Measurements from ENCODE around the gene CEBPG. TPM values are rescaled to one million over a fixed set of nuclear protein-coding genes. Genes with fewer than 3 reads are reported as not detected.

Gene CEBPG
- total RNA-seq, 1 experiment from 2014 or later, result 51.1 TPM

GRCh38 chr19:33394723-33395560 is 21.4 kb downstream of the CEBPG start:
- Histone ChIP-seq H3K36me3 (ENCODE audit: control insufficient read depth in 1 of 2, insufficient read depth in 2 of 2, low read length in 2 of 2) (no peaks in the 10 kb centered on the region), H3K9me2 (ENCODE audit: insufficient read depth) (no peaks in the 10 kb centered on the region), H3K79me2 (ENCODE audit: insufficient read depth, low read length) (no peaks in the 10 kb centered on the region), H3K4me1 (ENCODE audit: control insufficient read depth in 1 of 2, insufficient read depth in 2 of 2, low read length in 2 of 2) (no peaks in the 10 kb centered on the region), H2AFZ (ENCODE audit: low read depth, low read length, poor library complexity, severe bottlenecking) (no peak overlapping the region), H3K27me3 (ENCODE audit: insufficient read depth, low read length) (no peaks in the 10 kb centered on the region), H3K4me3 (replicated peaks in 1 of 2; ENCODE audit: low read depth in 1 of 2, low read length in 2 of 2) (no peak overlapping the region), H3K9ac (ENCODE audit: low read length) (no peak overlapping the region), H3K9me3 (ENCODE audit: control insufficient read depth in 1 of 2, insufficient read depth in 1 of 2, low read depth in 1 of 2, low read length in 2 of 2) (no peaks in the 10 kb centered on the region), H4K20me1 (ENCODE audit: insufficient read depth) (no peaks in the 10 kb centered on the region), H3K27ac (ENCODE audit: low read depth, low read length) (no peak overlapping the region), H3K4me2 (ENCODE audit: low read length) (no peak overlapping the region)
- no TSS peak for BruUV-seq (replicated peaks)
- TF ChIP-seq EZH2phosphoT487 (IDR thresholded peaks at IDR 0.05; ENCODE audit: borderline replicate concordance), result no peak
- no peak for TF ChIP-seq YY1 (IDR thresholded peaks at IDR 0.05; ENCODE audit: extremely low read depth, insufficient replicate concordance, low read depth, low read length)
- no peak for DNase-seq (ENCODE audit: low read depth, low spot score)
- RAD21 ChIA-PET (ENCODE audit: low non-redundant PET in 1 of 2, low total read pairs in 2 of 2, uncharacterized antibody in 2 of 2, unreplicated experiment in 2 of 2), result no interaction called here
- ATAC-seq, result no peak
- intact Hi-C loops (cut with micrococcal nuclease), result no loop called here
- POLR2A ChIA-PET, result no interaction called here
- CTCF ChIA-PET, result no interaction called here

DNA sequence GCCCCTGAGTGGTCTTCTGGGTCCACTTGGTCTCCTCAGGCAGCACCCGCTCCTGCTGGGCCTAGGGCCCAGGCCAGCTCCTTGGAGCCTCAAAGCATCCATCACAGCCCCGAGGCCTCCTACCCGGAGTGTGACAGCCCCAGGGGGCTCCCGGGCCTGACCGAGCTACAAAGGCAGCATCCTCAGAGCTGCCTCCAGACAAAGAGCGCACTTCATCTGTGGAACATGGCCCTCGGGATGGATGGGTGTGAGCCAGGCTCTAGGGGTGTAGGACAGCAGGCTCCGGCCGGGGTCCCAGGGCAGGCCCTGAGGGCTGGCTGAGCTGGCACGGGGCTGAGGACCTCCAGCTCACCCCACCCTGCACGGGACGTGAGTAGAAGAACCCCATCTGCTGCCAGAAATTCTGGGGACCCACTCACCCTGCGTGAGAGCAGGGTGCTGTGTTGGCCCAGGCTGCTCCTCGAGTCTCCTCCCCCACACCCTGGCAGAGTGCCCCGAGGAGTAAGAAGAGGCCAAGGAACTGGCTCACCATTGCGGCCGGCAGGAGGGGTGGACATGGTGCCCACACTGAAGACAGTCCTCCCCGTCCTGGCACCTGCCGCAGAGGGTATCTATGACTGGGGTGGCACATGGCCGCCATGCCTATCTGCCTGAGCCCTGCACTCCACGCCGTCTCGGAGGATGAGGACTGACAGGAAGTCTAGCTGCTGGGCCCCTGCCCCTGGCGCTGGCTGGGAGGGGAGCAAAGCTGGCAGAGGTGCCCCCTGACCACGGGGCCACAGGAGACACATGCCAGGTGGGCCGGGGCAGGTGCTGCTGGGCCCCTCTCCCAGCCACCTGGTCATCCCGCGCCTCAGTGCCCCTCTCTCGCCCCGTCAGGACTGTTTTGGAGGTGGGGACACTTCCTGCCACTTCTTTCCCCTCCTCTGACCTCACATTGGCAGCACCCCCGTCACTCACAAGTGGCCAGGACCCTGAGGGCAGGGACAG is 22.3 kb downstream of the CEBPG start:
- Histone ChIP-seq H4K20me1 (ENCODE audit: insufficient read depth) (no peaks in the 10 kb centered on the region), H3K27ac (ENCODE audit: low read depth, low read length) (no peak overlapping the region), H3K9me2 (ENCODE audit: insufficient read depth) (no peaks in the 10 kb centered on the region), H3K9ac (ENCODE audit: low read length) (no peak overlapping the region), H3K4me3 (replicated peaks in 1 of 2; ENCODE audit: low read depth in 1 of 2, low read length in 2 of 2) (no peak overlapping the region), H3K79me2 (ENCODE audit: insufficient read depth, low read length) (no peaks in the 10 kb centered on the region), H3K4me1 (ENCODE audit: control insufficient read depth in 1 of 2, insufficient read depth in 2 of 2, low read length in 2 of 2) (no peaks in the 10 kb centered on the region), H3K4me2 (ENCODE audit: low read length) (no peak overlapping the region), H3K27me3 (ENCODE audit: insufficient read depth, low read length) (no peaks in the 10 kb centered on the region), H3K36me3 (ENCODE audit: control insufficient read depth in 1 of 2, insufficient read depth in 2 of 2, low read length in 2 of 2) (no peaks in the 10 kb centered on the region), H2AFZ (ENCODE audit: low read depth, low read length, poor library complexity, severe bottlenecking) (no peak overlapping the region), H3K9me3 (ENCODE audit: control insufficient read depth in 1 of 2, insufficient read depth in 1 of 2, low read depth in 1 of 2, low read length in 2 of 2) (no peaks in the 10 kb centered on the region)
- intact Hi-C loops (cut with micrococcal nuclease), result no loop called here
- no peak for ATAC-seq
- TF ChIP-seq ZFX (IDR thresholded peaks at IDR 0.05), result no peak
- no peak for TF ChIP-seq JUND (IDR thresholded peaks at IDR 0.05)
- TF ChIP-seq EGR1 (IDR thresholded peaks at IDR 0.05; ENCODE audit: low read depth), result no peak
- TF ChIP-seq SIN3A (IDR thresholded peaks at IDR 0.05; ENCODE audit: low read depth), result no peak
- no peak for TF ChIP-seq SRF (IDR thresholded peaks at IDR 0.05; ENCODE audit: low read depth)
- BruUV-seq (replicated peaks), result no TSS peak
- RAD21 ChIA-PET (ENCODE audit: low non-redundant PET in 1 of 2, low total read pairs in 2 of 2, uncharacterized antibody in 2 of 2, unreplicated experiment in 2 of 2), result interaction anchor here in 1 of 2 experiments (0.6 kb wide), 1 partner anchor 269 kb away, joined by 4 read pairs; no protein-coding TSS in a partner anchor
- CTCF ChIA-PET, result interaction anchor here (2.4 kb wide), 1 partner anchor 11 kb away, joined by 8 read pairs; no protein-coding TSS in a partner anchor
- DNase-seq (ENCODE audit: low read depth, low spot score), result no peak
- POLR2A ChIA-PET, result no interaction called here
